Lung (tissue), 12 donors: ENCODE results near the gene PITRM1. TPM values are rescaled to one million over a fixed set of nuclear protein-coding genes. Genes with fewer than 3 reads are reported as not detected.

Experiments
- ATAC-seq: fragments of 200-7000 bp; cut with Tn5 transposase; one replicate; pipeline ENCODE4 v1.9.1; 2020; ENCODE audit warnings: moderate number of reproducible peaks; ENCODE audit not compliant: insufficient read depth, low FRiP score
- DNase-seq, 3 donors: peaks; one replicate each; pipeline ENCODE4 v3.0.0-alpha.2; 2013 to 2017
- H3K27ac ChIP-seq, 2 donors: one replicate each; pipeline ENCODE4 v1.5.1; 2013; ENCODE audit warnings: mild to moderate bottlenecking in 2 of 2, moderate library complexity in 2 of 2, control low read depth in 1 of 2, inconsistent platforms in 1 of 2, low read depth in 1 of 2, low read length in 1 of 2
- H3K27me3 ChIP-seq, 3 donors: one replicate each; pipeline ENCODE4 v1.5.1; 2013; ENCODE audit warnings: low read length in 2 of 3; ENCODE audit not compliant: control insufficient read depth in 3 of 3, insufficient read depth in 3 of 3
- H3K36me3 ChIP-seq, 4 donors: one replicate each; pipeline ENCODE4 v1.5.1; 2013; ENCODE audit warnings: low read length in 4 of 4, mild to moderate bottlenecking in 1 of 4, moderate library complexity in 1 of 4; ENCODE audit not compliant: control insufficient read depth in 4 of 4, insufficient read depth in 4 of 4
- H3K4me1 ChIP-seq, 5 donors: one replicate each; pipeline ENCODE4 v1.5.1; 2013; ENCODE audit warnings: low read length in 5 of 5, mild to moderate bottlenecking in 2 of 5, moderate library complexity in 1 of 5; ENCODE audit not compliant: control insufficient read depth in 5 of 5, insufficient read depth in 5 of 5
- H3K4me3 ChIP-seq: one replicate; pipeline ENCODE4 v1.5.1; 2013; ENCODE audit warnings: mild to moderate bottlenecking, control low read depth, moderate library complexity
- H3K9ac ChIP-seq, 2 donors: one replicate each; pipeline ENCODE4 v1.5.1; 2013; ENCODE audit warnings: low read length in 2 of 2, control low read depth in 1 of 2; ENCODE audit not compliant: insufficient read depth in 1 of 2
- H3K9me3 ChIP-seq, 4 donors: one replicate each; pipeline ENCODE4 v1.5.1; 2013; ENCODE audit warnings: low read length in 3 of 4, mild to moderate bottlenecking in 1 of 4, moderate library complexity in 1 of 4; ENCODE audit not compliant: control insufficient read depth in 4 of 4, insufficient read depth in 3 of 4
- WGBS, 2 donors: extraction: QIAGEN DNeasy Blood & Tissue Kit; methylation state at CpG; one replicate each; pipeline ENCODE4 v1.1.7; 2013; 5-methylcytosine and 5-hydroxymethylcytosine counted together
- polyA plus RNA-seq, 2 donors: library from polyadenylated mRNA; stranded (reverse); fragments of 200-250 nt; gene quantifications; one replicate each; pipeline ENCODE4 v1.2.1, GENCODE V29; 2013
- total RNA-seq, 2 donors: library from RNA; depleted of rRNA in 1 of 2; stranded (reverse); fragments of >200 nt in 1 of 2; gene quantifications; one replicate each; pipeline ENCODE4 v1.2.1, GENCODE V29; 2014 to 2021
- TF ChIP-seq, protein P1 (sequence below): IDR thresholded peaks from 2 replicates; pipeline ENCODE4 v1.5.1; 2012; ENCODE audit warnings: mild to moderate bottlenecking; ENCODE audit errors: control extremely low read depth, extremely low read depth
- donor health status: control.
- donor health status: control.
- donor health status: Bipolar disorder and iron deficiency.
- donor health status: healthy.
- donor health status: DM: yes; HTN: yes; CAD: no.

The PITRM1 gene
- total and polyA plus RNA-seq, 4 donors, result 46.5 to 88.5 (median 60.7) TPM

DNA sequence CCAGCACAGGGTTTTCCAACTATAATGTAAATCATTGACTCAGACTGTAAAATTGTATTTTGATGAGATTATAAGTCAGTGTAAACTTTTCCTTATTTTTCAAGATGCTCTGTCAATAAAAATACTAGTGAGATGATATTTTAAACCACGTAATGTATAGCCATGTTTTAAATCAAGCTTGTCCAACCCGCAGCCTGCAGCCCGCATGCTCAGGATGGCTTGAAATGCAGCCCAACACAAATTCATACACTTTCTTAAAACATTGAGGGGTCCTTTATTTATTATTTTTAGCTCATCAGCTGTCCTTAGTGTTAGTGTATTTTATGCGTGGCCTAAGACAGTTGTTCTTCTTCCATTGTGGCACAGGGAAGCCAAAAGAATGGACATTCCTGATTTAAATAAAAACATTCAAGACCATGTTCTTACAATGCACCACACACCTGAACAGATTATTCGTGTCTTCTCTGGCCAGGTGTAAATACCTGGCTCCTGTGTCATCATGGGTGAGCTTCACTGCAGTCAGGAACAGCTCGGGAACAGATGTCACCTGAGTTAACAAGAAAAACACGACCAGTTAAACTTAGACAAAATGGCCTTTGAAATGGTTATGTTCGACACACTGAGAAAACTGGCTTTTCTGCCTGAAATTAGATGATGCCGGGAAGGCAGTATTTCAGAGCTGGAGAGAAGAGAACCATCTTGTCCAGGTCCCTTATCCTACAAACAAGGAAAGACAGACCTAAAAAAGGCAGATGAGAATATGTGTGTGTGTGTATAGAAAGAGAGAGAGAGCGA, 5.9 kb downstream of the PITRM1 start:
- Histone ChIP-seq H3K9me3 (peaks cover 0 to 2% (median 0%) of the 10 kb centered on the region in 4 donors), H3K4me3 (no peak overlapping the region), H3K27me3 (no peaks in the 10 kb centered on the region), H3K9ac (no peak overlapping the region), H3K27ac (no peak overlapping the region), H3K4me1 (peaks cover 0 to 5% (median 0%) of the 10 kb centered on the region in 5 donors), H3K36me3 (peaks cover 29 to 55% (median 47%) of the 10 kb centered on the region in 4 donors)
- TF ChIP-seq, protein P1, sequence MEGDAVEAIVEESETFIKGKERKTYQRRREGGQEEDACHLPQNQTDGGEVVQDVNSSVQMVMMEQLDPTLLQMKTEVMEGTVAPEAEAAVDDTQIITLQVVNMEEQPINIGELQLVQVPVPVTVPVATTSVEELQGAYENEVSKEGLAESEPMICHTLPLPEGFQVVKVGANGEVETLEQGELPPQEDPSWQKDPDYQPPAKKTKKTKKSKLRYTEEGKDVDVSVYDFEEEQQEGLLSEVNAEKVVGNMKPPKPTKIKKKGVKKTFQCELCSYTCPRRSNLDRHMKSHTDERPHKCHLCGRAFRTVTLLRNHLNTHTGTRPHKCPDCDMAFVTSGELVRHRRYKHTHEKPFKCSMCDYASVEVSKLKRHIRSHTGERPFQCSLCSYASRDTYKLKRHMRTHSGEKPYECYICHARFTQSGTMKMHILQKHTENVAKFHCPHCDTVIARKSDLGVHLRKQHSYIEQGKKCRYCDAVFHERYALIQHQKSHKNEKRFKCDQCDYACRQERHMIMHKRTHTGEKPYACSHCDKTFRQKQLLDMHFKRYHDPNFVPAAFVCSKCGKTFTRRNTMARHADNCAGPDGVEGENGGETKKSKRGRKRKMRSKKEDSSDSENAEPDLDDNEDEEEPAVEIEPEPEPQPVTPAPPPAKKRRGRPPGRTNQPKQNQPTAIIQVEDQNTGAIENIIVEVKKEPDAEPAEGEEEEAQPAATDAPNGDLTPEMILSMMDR, result no peak
- ATAC-seq, result no peak
- 86 to 97% methylated on average over 10 of the region's 10 CpGs for WGBS, 2 donors
- no peak for DNase-seq

DNA sequence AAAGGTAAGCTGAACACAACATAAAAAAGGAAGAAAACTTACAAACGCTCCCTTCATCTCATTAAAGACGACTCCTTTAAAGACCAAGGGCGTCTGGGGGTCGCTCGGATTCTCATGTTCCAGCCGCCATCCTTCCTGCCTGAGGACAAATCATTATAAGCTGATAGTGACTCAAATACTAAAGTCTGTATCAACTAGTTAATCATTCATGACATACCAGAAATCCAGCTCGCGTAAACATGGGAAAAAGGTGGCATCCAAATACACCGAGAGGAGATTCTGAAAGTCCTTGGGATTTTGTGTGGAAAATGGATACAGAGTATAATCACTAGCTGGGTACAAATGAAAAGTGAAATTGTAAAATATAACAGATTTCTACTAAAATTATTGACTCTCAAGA, 7.4 kb downstream of the PITRM1 start:
- TF ChIP-seq, protein P1, result no peak
- H3K9ac ChIP-seq, result no peak overlapping the region
- no peak overlapping the region for H3K4me3 ChIP-seq
- no peak for ATAC-seq
- H3K27me3 ChIP-seq, result no peaks in the 10 kb centered on the region
- no peak overlapping the region for H3K27ac ChIP-seq
- no peak for DNase-seq
- H3K36me3 ChIP-seq, result peaks cover 31 to 61% (median 52%) of the 10 kb centered on the region in 4 donors
- H3K9me3 ChIP-seq, result peaks cover 0 to 2% (median 0%) of the 10 kb centered on the region in 4 donors
- 94% methylated on average over 9 of the region's 9 CpGs for WGBS, 2 donors
- H3K4me1 ChIP-seq, result peaks cover 0 to 5% (median 0%) of the 10 kb centered on the region in 5 donors

DNA sequence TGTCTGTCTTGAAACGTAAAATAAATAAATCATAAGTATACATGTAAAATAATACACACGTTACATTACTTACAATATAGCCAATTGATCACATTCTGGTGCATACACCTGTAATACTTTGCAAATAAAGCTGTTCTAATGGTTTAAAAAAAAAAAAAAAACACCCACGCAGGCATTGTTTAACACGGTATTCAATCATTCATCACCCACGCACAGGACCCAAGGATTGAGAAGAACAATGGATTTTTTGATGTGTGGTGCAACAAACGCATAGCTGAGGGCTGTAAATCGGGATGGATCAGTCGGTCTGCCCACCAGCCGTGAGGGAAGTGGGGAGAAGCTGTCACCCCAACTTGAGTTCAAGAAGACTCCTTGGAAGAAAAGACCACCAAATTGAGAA, 8.7 kb downstream of the PITRM1 start:
- H3K36me3 ChIP-seq, result peaks cover 40 to 61% (median 52%) of the 10 kb centered on the region in 4 donors
- H3K4me3 ChIP-seq, result no peak overlapping the region
- no peak overlapping the region for H3K27ac ChIP-seq
- 79 to 90% methylated on average over 9 of the region's 9 CpGs for whole genome bisulfite sequencing, 2 donors
- no peak overlapping the region for H3K9ac ChIP-seq
- no peak for DNase-seq
- H3K4me1 ChIP-seq, result no peaks in the 10 kb centered on the region
- H3K27me3 ChIP-seq, result no peaks in the 10 kb centered on the region
- H3K9me3 ChIP-seq, result peaks cover 0 to 2% (median 0%) of the 10 kb centered on the region in 4 donors
- no peak for ATAC-seq
- TF ChIP-seq, protein P1, result no peak
